ENCODE data around the gene MEG3. TPM values are rescaled to one million over a fixed set of nuclear protein-coding genes. Genes with fewer than 3 reads are reported as not detected.
"Not testable (repeated sequence)": the region's sequence is repeated elsewhere in the genome, so short reads cannot be mapped to it uniquely, and the experiment has no call there.

The MEG3 gene
- total RNA-seq, 4 donors from 2014 or later: 8.2 to 18.2 (median 10.0) TPM

- no peak for TF ChIP-seq POLR2A (IDR thresholded peaks at IDR 0.05)
- TF ChIP-seq CTCF (IDR thresholded peaks at IDR 0.05): no peak
- no peak for DNase-seq (ENCODE audit: low spot score in 2 of 2)
- H3K4me3 ChIP-seq (ENCODE audit: low read depth, poor library complexity, severe bottlenecking): no peak overlapping the region
- intact Hi-C loops (cut with DNase I; ENCODE audit: low total_unique reads): no loop called here
- 87 to 93% methylated on average over 4 of the region's 4 CpGs for WGBS, 2 donors
Measured at GRCh38 chr14:100800041-100800440, 25.9 kb upstream of the MEG3 start.

GRCh38 chr14:100801433-100801832 is 24.5 kb upstream of the MEG3 start:
- DNase-seq (ENCODE audit: low spot score in 2 of 2); H3K4me3 ChIP-seq (ENCODE audit: low read depth, poor library complexity, severe bottlenecking); intact Hi-C loops (cut with DNase I; ENCODE audit: low total_unique reads): not testable (repeated sequence)
- WGBS, 2 donors: 93 to 95% methylated on average over 9 of the region's 9 CpGs

DNA sequence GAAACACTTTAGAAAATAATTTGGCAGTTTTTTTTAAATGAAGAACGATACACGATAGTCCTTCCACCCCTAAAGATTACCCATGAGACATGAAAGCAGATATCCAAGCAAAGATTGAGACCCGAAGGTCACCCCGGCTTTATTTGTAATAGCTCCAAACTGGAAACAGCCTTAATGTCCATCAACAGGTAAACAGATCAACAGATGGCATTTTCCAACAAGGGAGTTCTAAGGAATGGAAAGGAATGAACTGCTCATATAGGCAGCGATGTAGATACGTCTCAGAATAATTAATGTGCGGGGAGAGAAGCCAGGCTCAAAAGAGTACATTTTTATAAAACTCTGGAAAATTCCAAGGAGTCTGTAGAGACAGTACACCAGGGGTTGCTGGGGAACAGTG is 23.7 kb upstream of the MEG3 start:
- DNase-seq (ENCODE audit: low spot score in 2 of 2): no peak
- 91% methylated on average over 7 of the region's 7 CpGs for WGBS, 2 donors

DNA sequence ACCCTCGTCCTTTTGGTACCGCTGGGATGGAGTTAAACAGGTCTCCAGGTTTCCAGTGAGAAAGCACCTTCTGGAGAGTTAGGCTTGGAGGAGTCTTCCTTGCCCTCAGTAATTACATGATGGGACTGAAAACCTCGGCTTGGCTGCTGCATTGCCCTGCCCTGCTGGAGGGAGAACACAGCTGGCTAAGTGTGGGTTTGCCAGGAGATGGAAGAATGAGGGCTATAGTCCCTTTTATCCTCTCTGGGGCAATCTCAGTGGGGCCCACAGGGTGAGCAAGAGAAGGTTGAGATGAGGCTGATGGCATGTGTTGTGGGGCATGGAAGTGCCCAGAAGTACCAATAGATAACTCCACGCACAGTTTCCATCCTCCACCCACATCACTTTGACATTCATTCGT is 23.2 kb upstream of the MEG3 start:
- no peak overlapping the region for H3K4me3 ChIP-seq (ENCODE audit: low read depth, poor library complexity, severe bottlenecking)
- WGBS, 2 donors: 65 to 79% methylated on average over 5 of the region's 5 CpGs
- TF ChIP-seq POLR2A (IDR thresholded peaks at IDR 0.05): no peak
- no peak for TF ChIP-seq CTCF (IDR thresholded peaks at IDR 0.05)
- no peak for DNase-seq (ENCODE audit: low spot score in 2 of 2)
- intact Hi-C loops (cut with DNase I; ENCODE audit: low total_unique reads): no loop called here

More for the DNA sequence above, 23.7 kb upstream of the MEG3 start:
- H3K4me3 ChIP-seq (ENCODE audit: low read depth, poor library complexity, severe bottlenecking): no peak overlapping the region
- intact Hi-C loops (cut with DNase I; ENCODE audit: low total_unique reads): no loop called here
- TF ChIP-seq CTCF (IDR thresholded peaks at IDR 0.05) (no peak), POLR2A (IDR thresholded peaks at IDR 0.05) (no peak)

GRCh38 chr14:100803226-100803625 is 22.7 kb upstream of the MEG3 start:
- intact Hi-C loops (cut with DNase I; ENCODE audit: low total_unique reads): no loop called here
- H3K4me3 ChIP-seq (ENCODE audit: low read depth, poor library complexity, severe bottlenecking): no peak overlapping the region
- no peak for TF ChIP-seq CTCF (IDR thresholded peaks at IDR 0.05)
- TF ChIP-seq POLR2A (IDR thresholded peaks at IDR 0.05): no peak
- 83 to 89% methylated on average over 8 of the region's 8 CpGs for WGBS, 2 donors
- DNase-seq (ENCODE audit: low spot score in 2 of 2): no peak

DNA sequence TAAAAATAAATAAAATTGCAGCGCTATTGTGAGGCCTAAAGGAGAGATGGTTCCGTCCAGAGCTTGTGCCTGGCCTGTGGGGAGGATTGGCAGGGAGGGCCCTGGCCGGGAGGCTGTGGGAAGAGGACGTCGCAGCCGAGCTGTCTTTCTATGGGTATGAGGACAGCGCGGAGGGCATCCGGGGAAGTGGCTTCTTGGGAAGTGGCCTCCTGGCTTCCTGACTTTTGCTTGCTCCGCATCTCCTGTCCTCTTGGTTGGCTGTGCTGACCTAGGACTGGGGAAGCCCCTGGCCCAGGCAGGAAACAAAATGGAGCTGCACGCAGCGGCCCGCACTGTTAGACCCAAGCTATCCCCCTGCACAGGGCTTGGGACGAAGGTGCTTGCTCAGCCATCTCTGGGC is 22.2 kb upstream of the MEG3 start:
- no peak overlapping the region for H3K4me3 ChIP-seq (ENCODE audit: low read depth, poor library complexity, severe bottlenecking)
- no peak for DNase-seq (ENCODE audit: low spot score in 2 of 2)
- intact Hi-C loops (cut with DNase I; ENCODE audit: low total_unique reads): no loop called here
- TF ChIP-seq POLR2A (IDR thresholded peaks at IDR 0.05) (no peak), CTCF (IDR thresholded peaks at IDR 0.05) (no peak)
- 87 to 93% methylated on average over 14 of the region's 14 CpGs for WGBS, 2 donors

Data from lower leg skin (tissue), 4 donors.